Skeletal muscle tissue (tissue), 4 donors: ENCODE data around the gene RPS6KL1. TPM values are rescaled to one million over a fixed set of nuclear protein-coding genes. Genes with fewer than 3 reads are reported as not detected.

Experiments
- H3K27ac ChIP-seq: one replicate; pipeline ENCODE4 v1.7.0; 2013; ENCODE audit warnings: mild to moderate bottlenecking, low read depth, low read length, inconsistent platforms
- H3K27me3 ChIP-seq, 3 donors: one replicate each; pipeline ENCODE4 v1.7.0; 2013; ENCODE audit warnings: low read length in 3 of 3; ENCODE audit not compliant: control insufficient read depth in 3 of 3, insufficient read depth in 3 of 3
- H3K36me3 ChIP-seq, 3 donors: one replicate each; pipeline ENCODE4 v1.7.0; 2013; ENCODE audit warnings: low read length in 3 of 3; ENCODE audit not compliant: control insufficient read depth in 3 of 3, insufficient read depth in 3 of 3
- H3K4me1 ChIP-seq, 3 donors: one replicate each; pipeline ENCODE4 v1.7.0; 2013; ENCODE audit warnings: low read length in 3 of 3, mild to moderate bottlenecking in 3 of 3; ENCODE audit not compliant: control insufficient read depth in 3 of 3, insufficient read depth in 3 of 3
- H3K4me3 ChIP-seq, 3 donors: one replicate each; pipeline ENCODE4 v1.7.0; 2013; ENCODE audit warnings: low read length in 3 of 3
- H3K9ac ChIP-seq, 3 donors: one replicate each; pipeline ENCODE4 v1.7.0; 2013; ENCODE audit warnings: low read length in 3 of 3, mild to moderate bottlenecking in 3 of 3, moderate library complexity in 2 of 3, low read depth in 1 of 3
- H3K9me3 ChIP-seq, 3 donors: one replicate each; pipeline ENCODE4 v1.7.0; 2013; ENCODE audit warnings: low read length in 3 of 3; ENCODE audit not compliant: control insufficient read depth in 3 of 3
- total RNA-seq: library from RNA; depleted of rRNA; stranded (reverse); fragments of >200 nt; gene quantifications from one replicate; pipeline ENCODE4 v1.2.3, GENCODE V29; 2014
- donor health status: Osteomylitis.

The RPS6KL1 gene
- total RNA-seq, 1 donor from 2014 or later: 3.1 TPM

DNA sequence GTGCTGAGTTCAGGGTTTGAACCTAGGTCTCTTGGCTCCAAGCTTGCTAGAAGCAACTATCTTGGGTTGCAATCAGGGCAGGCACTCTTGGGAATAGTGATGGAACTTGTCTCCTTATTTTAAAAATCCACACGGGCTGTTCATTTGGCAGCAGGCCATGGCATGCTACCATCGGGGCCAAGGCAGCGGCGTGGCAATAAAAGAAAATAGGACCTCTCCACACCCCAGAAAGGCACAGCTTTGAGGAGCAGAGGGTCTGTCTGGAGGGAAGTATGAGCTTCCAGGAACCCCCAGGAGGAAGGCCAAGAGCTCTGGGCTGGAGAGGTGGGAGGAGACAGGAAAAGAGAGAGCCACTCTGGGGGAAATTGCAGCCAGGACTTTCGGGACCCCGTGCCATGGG lies 15.3 kb downstream of the RPS6KL1 start:
- Histone ChIP-seq H3K9ac (peak overlapping the region in 2 of 3 donors; percentile 54 to 60), H3K9me3 (no peaks in the 10 kb centered on the region), H3K4me3 (no peak overlapping the region), H3K27me3 (no peaks in the 10 kb centered on the region), H3K36me3 (peaks cover 9 to 15% (median 13%) of the 10 kb centered on the region in 3 donors), H3K4me1 (peaks cover 30 to 39% (median 31%) of the 10 kb centered on the region in 3 donors), H3K27ac (no peak overlapping the region)

DNA sequence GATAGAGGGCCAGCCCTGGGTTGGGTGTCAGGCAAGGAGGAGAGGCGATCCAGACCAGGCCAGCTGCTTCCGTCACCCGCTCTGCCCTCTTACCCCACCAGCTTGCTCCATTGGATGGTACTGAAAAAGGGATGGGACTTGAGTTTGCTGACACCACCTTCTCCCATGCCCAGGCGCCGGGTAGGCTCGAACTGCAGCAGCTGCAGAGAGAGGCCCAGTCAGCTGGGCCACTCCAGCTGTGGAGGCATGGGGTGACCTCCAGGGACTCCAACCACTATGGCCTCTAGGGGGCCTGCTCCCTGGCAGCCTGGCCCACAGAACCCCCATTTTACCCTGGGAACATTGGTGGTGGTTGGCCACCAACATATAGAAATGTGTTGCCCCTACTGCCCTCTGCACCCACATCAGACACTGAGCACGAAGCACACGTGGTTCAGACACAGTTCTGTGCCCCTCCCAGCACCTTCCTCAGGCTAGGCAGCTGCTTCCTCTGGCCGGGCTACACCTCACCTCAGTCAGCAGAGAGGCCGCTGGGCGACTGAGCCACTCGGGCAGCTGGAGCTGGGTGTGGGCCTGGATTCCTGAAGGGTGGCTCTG lies 16.0 kb downstream of the RPS6KL1 start:
- H3K4me3 ChIP-seq: no peak overlapping the region
- H3K27me3 ChIP-seq: no peaks in the 10 kb centered on the region
- peak overlapping the region in 2 of 3 donors; percentile 5 to 60 for H3K9ac ChIP-seq
- H3K9me3 ChIP-seq: no peaks in the 10 kb centered on the region
- no peak overlapping the region for H3K27ac ChIP-seq
- H3K36me3 ChIP-seq: peaks cover 16 to 23% (median 20%) of the 10 kb centered on the region in 3 donors
- peaks cover 30 to 39% (median 31%) of the 10 kb centered on the region in 3 donors for H3K4me1 ChIP-seq

DNA sequence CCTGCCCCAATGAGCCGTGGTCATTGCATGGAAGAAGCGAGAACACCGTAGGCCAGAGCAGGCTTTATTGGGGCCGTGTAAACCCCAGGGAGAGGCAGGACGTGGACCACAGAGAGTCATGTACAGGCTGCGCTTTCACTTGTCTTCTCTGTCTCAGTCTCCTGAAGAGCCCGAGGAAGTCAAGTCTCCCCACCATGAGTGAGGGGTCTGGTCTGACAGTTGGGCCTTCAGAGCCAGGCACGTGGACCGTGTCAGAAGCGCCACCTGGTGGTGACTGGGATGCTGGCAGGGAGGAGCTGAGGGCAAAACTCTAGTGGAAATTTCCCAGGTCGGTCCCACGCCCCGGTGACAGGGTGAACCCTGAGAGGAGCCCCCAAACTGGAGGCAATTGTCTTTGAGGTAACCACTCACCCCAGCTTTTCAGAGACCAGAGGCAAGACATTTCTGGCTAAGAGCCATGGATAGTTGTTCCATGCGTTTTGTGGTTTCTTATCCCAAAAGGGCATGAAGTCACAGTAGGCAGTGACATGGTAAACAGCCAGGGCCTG lies 17.4 kb downstream of the RPS6KL1 start:
- Histone ChIP-seq H3K4me3 (no peak overlapping the region), H3K4me1 (peaks cover 30 to 39% (median 31%) of the 10 kb centered on the region in 3 donors), H3K27ac (no peak overlapping the region), H3K9ac (peak overlapping the region in 2 of 3 donors; percentile 25 to 43), H3K27me3 (no peaks in the 10 kb centered on the region), H3K36me3 (peaks cover 28 to 36% (median 33%) of the 10 kb centered on the region in 3 donors), H3K9me3 (no peaks in the 10 kb centered on the region)

DNA sequence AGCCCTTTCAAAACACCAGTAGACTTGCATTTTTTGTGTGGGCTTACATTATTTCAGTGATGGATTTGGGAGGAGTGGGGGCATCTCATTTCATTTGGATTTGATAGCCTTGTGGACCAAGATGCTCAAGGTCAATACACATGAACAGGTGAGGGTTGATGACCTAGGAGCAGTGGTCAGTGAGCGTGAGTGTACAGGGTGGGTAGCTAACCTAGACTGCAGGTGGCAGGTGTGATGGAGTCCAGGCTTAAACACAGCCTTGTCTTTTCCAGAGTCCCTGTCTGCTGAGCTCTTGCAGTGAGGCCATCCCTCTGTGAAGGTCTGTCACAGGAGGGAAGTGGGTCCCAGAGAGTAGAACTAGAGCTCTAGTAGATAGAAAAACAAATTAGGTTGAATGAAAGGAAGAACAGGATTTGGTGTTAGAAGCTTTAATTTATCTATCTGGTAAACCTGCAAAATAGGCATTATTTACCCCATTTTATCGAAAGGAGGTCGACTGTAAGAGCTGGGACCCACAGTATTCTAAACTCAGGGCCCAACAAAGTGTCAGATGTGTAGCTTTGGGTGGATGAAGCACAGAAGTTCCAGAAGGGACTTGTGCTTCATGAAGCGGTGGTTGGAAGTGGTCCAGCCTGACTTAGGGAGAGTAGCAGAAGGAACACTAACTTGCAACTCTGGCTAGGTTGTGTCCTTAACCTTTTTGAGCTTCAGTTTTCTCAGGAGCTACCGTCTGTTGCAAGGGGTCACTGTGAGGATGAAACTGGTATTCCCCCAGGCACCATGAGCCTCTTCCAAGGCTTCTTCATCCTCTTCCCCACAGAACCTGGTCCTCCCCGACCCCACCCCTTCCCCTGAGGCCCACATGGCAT lies 18.2 kb downstream of the RPS6KL1 start:
- Histone ChIP-seq H3K4me1 (peaks cover 30 to 37% (median 31%) of the 10 kb centered on the region in 3 donors), H3K9ac (no peak overlapping the region), H3K27ac (no peak overlapping the region), H3K27me3 (no peaks in the 10 kb centered on the region), H3K36me3 (peaks cover 36 to 44% (median 41%) of the 10 kb centered on the region in 3 donors), H3K9me3 (no peaks in the 10 kb centered on the region), H3K4me3 (no peak overlapping the region)

DNA sequence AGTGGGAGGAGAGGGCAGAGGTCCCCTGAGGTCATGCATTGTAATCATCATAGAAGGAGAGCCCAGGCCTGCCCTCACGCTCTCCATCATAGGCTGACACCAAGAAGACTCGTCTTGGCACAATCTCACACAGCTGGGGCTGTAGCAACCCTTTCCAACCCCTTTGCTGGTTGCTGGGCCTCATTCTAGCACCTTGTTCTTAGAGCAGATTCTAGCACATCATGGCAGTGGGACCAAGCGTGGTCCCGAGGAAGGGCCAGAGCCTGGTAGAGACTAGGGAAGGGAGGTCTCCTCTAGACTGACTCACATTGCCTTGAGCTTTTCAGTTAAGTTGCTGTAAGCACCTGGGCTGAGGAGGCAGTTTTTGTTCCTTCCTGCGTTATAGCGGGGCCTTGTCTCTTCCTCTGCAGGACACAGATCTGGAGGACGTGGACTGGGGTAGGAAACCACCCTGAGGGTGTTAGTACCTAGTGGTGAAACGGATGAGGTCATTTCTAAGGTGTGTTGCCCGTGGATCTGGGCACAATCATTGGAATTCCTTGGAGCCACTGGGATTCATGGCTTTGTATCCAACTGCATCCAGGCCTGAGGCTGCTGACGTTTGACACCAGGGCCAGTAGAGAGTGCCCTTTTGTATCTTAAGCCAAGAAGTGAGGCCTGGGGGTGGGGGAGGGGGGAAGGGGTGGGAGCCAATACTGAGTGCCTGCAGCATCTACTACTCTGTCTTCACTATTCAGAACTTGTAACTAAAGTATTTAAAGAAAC lies 19.9 kb downstream of the RPS6KL1 start:
- Histone ChIP-seq H3K9ac (no peak overlapping the region), H3K9me3 (no peaks in the 10 kb centered on the region), H3K4me3 (no peak overlapping the region), H3K27me3 (no peaks in the 10 kb centered on the region), H3K27ac (no peak overlapping the region), H3K4me1 (peaks cover 23 to 26% (median 23%) of the 10 kb centered on the region in 3 donors), H3K36me3 (peaks cover 52 to 61% (median 59%) of the 10 kb centered on the region in 3 donors)

DNA sequence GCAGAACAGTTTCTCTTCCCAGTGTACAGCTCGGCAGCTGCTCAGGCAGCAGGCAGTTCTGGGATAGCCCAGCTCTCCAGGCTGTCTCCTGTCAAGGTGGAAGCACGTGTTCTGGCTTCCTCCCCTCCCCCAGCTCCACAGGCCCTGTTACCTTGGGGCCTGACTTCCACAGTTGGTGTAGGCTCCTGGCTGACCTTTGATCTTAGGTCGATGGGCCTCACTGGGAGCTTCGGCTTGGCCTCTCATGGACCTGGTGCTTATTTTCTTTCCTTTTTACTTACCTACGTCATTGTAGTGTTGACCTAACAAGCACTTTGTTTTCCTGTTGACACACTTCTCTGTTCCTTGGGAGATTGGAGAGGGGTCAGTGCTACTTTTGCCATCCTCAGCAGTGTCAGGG lies 24.4 kb downstream of the RPS6KL1 start:
- Histone ChIP-seq H3K36me3 (peaks cover 81 to 94% (median 90%) of the 10 kb centered on the region in 3 donors), H3K27me3 (no peaks in the 10 kb centered on the region), H3K27ac (no peak overlapping the region), H3K9ac (no peak overlapping the region), H3K4me3 (no peak overlapping the region), H3K4me1 (no peaks in the 10 kb centered on the region), H3K9me3 (no peaks in the 10 kb centered on the region)

DNA sequence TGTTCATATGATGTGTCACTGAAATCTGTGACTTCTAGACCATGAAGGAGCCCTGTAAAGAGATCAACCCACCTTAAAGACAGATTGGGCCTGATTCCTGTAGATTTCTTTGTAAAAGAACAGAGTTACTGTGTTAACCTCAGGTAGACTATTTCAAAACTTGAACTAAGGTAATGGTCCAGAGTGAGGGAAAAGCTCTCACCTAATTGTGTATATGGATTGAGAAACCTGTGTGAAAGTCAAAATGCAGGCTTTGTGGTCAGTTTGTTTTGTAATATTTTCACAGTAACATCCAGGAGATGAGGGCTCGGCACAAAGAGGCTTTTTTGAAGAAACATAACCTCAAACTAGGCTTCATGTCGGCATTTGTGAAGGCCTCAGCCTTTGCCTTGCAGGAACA lies 25.0 kb downstream of the RPS6KL1 start:
- no peaks in the 10 kb centered on the region for H3K9me3 ChIP-seq
- H3K9ac ChIP-seq: no peak overlapping the region
- H3K27ac ChIP-seq: no peak overlapping the region
- H3K4me1 ChIP-seq: no peaks in the 10 kb centered on the region
- no peaks in the 10 kb centered on the region for H3K27me3 ChIP-seq
- no peak overlapping the region for H3K4me3 ChIP-seq
- peaks cover 84 to 95% (median 93%) of the 10 kb centered on the region in 3 donors for H3K36me3 ChIP-seq

DNA sequence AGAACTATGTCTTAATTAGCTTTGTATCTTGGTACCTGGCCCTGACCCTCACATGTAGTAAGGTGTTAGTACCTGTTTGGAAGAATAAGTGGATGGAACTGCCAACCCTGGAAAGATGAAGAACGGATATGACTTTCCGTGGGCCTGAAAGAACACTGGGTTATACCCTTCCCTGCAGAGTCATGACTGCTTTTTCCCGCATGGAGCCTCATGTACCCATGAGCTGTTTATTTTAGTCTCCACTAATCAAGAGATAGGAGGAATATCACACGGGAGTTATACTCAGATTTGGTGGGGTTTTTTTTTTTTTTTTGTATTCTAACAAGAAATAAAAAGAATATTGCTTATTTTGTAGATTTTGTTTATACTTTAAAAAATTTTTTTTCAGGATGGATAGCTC lies 25.4 kb downstream of the RPS6KL1 start:
- Histone ChIP-seq H3K4me3 (no peak overlapping the region), H3K9ac (no peak overlapping the region), H3K36me3 (peaks cover 84 to 95% (median 93%) of the 10 kb centered on the region in 3 donors), H3K27ac (no peak overlapping the region), H3K4me1 (no peaks in the 10 kb centered on the region), H3K27me3 (no peaks in the 10 kb centered on the region), H3K9me3 (no peaks in the 10 kb centered on the region)

DNA sequence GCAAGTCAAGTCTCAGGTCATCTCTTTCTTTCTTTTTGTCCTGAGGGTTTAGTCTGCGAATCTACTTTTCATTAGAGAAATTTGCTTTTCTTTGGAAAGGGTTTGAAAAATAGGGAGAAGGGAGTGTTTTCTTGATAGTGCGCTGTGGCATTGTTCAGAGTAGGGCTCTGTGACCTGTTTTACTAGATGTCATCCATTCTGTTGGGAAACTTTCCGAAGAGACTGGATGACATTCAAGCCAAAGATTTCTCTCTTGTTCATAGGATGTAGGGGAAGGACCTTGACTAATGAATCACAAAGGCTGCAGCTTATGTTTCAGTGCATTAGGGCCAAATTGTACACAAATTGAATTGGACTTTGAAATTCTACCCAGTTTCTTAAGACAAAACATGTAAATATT lies 26.7 kb downstream of the RPS6KL1 start:
- H3K27ac ChIP-seq: no peak overlapping the region
- no peaks in the 10 kb centered on the region for H3K9me3 ChIP-seq
- peaks cover 79 to 96% (median 92%) of the 10 kb centered on the region in 3 donors for H3K36me3 ChIP-seq

More for the DNA sequence above, 26.7 kb downstream of the RPS6KL1 start:
- no peak overlapping the region for H3K9ac ChIP-seq
- no peak overlapping the region for H3K4me3 ChIP-seq
- H3K27me3 ChIP-seq: no peaks in the 10 kb centered on the region
- H3K4me1 ChIP-seq: no peaks in the 10 kb centered on the region
